B cell (primary cell): ENCODE measurements around the gene BCDIN3D. TPM values are rescaled to one million over a fixed set of nuclear protein-coding genes. Genes with fewer than 3 reads are reported as not detected.

Experiments
- ATAC-seq: fragments of 200-7000 bp; cut with Tn5 transposase; one replicate; pipeline ENCODE4 v1.10.0; 2021; ENCODE audit warnings: low read depth, mild to moderate bottlenecking, moderate number of reproducible peaks, moderate library complexity
- CTCF ChIA-PET: fragments of 350-600 bp; sonication (Branson Sonifier 250); formaldehyde crosslinking; loops from one replicate; lab custom pipeline; 2021; ENCODE audit warnings: antibody characterized with exemption, inconsistent platforms; lab: Charles Lee
- POLR2A ChIA-PET: fragments of 350-600 bp; sonication (Branson Sonifier 250); formaldehyde crosslinking; loops from one replicate; lab custom pipeline; 2021; ENCODE audit warnings: antibody characterized with exemption; lab: Charles Lee
- DNase-seq: peaks from one replicate; pipeline ENCODE4 v3.0.0; 2013
- H2AFZ ChIP-seq: 2 replicates; pipeline ENCODE4 v1.6.1; 2012; ENCODE audit warnings: mild to moderate bottlenecking, low read depth, low read length; ENCODE audit not compliant: insufficient read depth, poor library complexity, severe bottlenecking
- H3K27ac ChIP-seq, 2 donors: 1 replicate in 1 of 2; 2 replicates in 1 of 2; pipeline ENCODE4 v1.5.1; 2012 to 2013; ENCODE audit warnings: low read length in 2 of 2, mild to moderate bottlenecking in 2 of 2, moderate library complexity in 1 of 2
- H3K27me3 ChIP-seq, 4 experiments: fragments of 200-600 bp in 1 of 4; sonication (generic) in 1 of 4; replicated peaks in 1 of 4; 1 replicate in 2 of 4; 2 replicates in 2 of 4; pipeline versions ENCODE4 v1.6.1 to v1.7.0; 2013 to 2016; ENCODE audit warnings: low read length in 3 of 4, mild to moderate bottlenecking in 2 of 4, mixed read lengths in 1 of 4, moderate library complexity in 1 of 4; ENCODE audit not compliant: insufficient read depth in 4 of 4, control insufficient read depth in 3 of 4; ENCODE audit errors: control extremely low read depth in 1 of 4
- H3K36me3 ChIP-seq, 2 experiments: replicated peaks in 1 of 2; 1 replicate in 1 of 2; 2 replicates in 1 of 2; pipeline versions ENCODE4 v1.6.1 to v1.7.1; 2013; ENCODE audit warnings: low read length in 1 of 2; ENCODE audit not compliant: insufficient read depth in 2 of 2, control insufficient read depth in 1 of 2; ENCODE audit errors: control extremely low read depth in 1 of 2, extremely low read depth in 1 of 2
- H3K4me1 ChIP-seq, 2 donors: fragments of 200-600 bp in 1 of 2; sonication (generic) in 1 of 2; 1 replicate in 1 of 2; 2 replicates in 1 of 2; pipeline versions ENCODE4 v1.5.1 to v1.6.1; 2013 to 2017; ENCODE audit warnings: low read length in 2 of 2; ENCODE audit not compliant: control insufficient read depth in 2 of 2, insufficient read depth in 2 of 2
- H3K4me2 ChIP-seq: replicated peaks from 2 replicates; pipeline ENCODE3; 2012; ENCODE audit warnings: mild to moderate bottlenecking, low read depth, low read length; ENCODE audit not compliant: poor library complexity, severe bottlenecking
- H3K4me3 ChIP-seq, 5 experiments: fragments of 200-600 bp in 1 of 5; sonication (generic) in 1 of 5; 1 replicate in 3 of 5; 2 replicates in 2 of 5; pipeline versions ENCODE4 v1.5.1 to v1.7.0; 2011 to 2016; ENCODE audit warnings: low read length in 4 of 5, mild to moderate bottlenecking in 4 of 5, low read depth in 2 of 5, control low read depth in 1 of 5, moderate library complexity in 1 of 5; ENCODE audit not compliant: insufficient read depth in 1 of 5; ENCODE audit errors: control extremely low read depth in 1 of 5, extremely low read depth in 1 of 5
- H3K79me2 ChIP-seq: fragments of 200-600 bp; sonication (generic); one replicate; pipeline ENCODE4 v1.6.0; 2016; ENCODE audit warnings: low read length; ENCODE audit not compliant: control insufficient read depth, insufficient read depth
- H3K9ac ChIP-seq: fragments of 200-600 bp; sonication (generic); 2 replicates; pipeline ENCODE4 v1.6.1; 2017; ENCODE audit warnings: mild to moderate bottlenecking, low read length, moderate library complexity
- H3K9me3 ChIP-seq, 3 donors: one replicate each; pipeline versions ENCODE4 v1.6.1 to v1.7.1; 2013; ENCODE audit warnings: low read length in 2 of 3; ENCODE audit not compliant: control insufficient read depth in 2 of 3, insufficient read depth in 1 of 3; ENCODE audit errors: control extremely low read depth in 1 of 3
- H4K20me1 ChIP-seq: 2 replicates; pipeline ENCODE4 v1.6.0; 2012; ENCODE audit warnings: mild to moderate bottlenecking, low read length; ENCODE audit not compliant: insufficient read depth, control insufficient read depth, poor library complexity, severe bottlenecking
- H3K27ac Mint-ChIP-seq: one replicate; pipeline ENCODE4 v1.8.0; 2021; ENCODE audit warnings: mixed read lengths
- H3K27me3 Mint-ChIP-seq: one replicate; pipeline ENCODE4 v1.8.0; 2021; ENCODE audit warnings: mixed read lengths
- H3K4me1 Mint-ChIP-seq: one replicate; pipeline ENCODE4 v1.8.0; 2021; ENCODE audit warnings: mixed read lengths
- H3K4me3 Mint-ChIP-seq: one replicate; pipeline ENCODE4 v1.8.0; 2021; ENCODE audit warnings: mixed read lengths
- H3K9me3 Mint-ChIP-seq: one replicate; pipeline ENCODE4 v1.8.0; 2022; ENCODE audit warnings: mixed read lengths; ENCODE audit not compliant: insufficient read depth
- EZH2 ChIP-seq: IDR thresholded peaks from 2 replicates; pipeline ENCODE4 v1.6.1; 2012; ENCODE audit warnings: borderline replicate concordance, low read depth, mild to moderate bottlenecking, moderate library complexity, low read length; ENCODE audit not compliant: insufficient read depth, poor library complexity, severe bottlenecking
- WGBS: methylation state at CpG from one replicate; pipeline ENCODE4 v1.1.5; 2013; ENCODE audit warnings: missing lambda C conversion rate; ENCODE audit not compliant: insufficient coverage; 5-methylcytosine and 5-hydroxymethylcytosine counted together
- intact Hi-C: fragments of 100-400 bp; cut with micrococcal nuclease; formaldehyde crosslinking; loops from one replicate; pipeline ENCODE4 v1.10.0; 2022
- polyA plus RNA-seq: library from polyadenylated mRNA; depleted of rRNA; stranded (reverse); fragments of >200 nt; gene quantifications from 2 replicates; pipeline ENCODE4 v1.2.3, GENCODE V29; 2012
- total RNA-seq, 2 donors: library from RNA; stranded (reverse); fragments of 120-200 nt in 1 of 2; gene quantifications; 1 replicate in 1 of 2; 2 replicates in 1 of 2; pipeline versions ENCODE4 v1.2.3 to v1.2.4, GENCODE V29; 2013 to 2022
- TF ChIP-seq, protein P1 (sequence below): fragments of 200-600 bp; IDR thresholded peaks from one replicate; pipeline ENCODE4 v1.8.0; 2022; ENCODE audit warnings: antibody characterized with exemption, mild to moderate bottlenecking

Gene BCDIN3D
- total and polyA plus RNA-seq, 2 donors (not counting 1 experiment from before 2014, with no cell fraction given), result 2.0 to 17.4 TPM

DNA sequence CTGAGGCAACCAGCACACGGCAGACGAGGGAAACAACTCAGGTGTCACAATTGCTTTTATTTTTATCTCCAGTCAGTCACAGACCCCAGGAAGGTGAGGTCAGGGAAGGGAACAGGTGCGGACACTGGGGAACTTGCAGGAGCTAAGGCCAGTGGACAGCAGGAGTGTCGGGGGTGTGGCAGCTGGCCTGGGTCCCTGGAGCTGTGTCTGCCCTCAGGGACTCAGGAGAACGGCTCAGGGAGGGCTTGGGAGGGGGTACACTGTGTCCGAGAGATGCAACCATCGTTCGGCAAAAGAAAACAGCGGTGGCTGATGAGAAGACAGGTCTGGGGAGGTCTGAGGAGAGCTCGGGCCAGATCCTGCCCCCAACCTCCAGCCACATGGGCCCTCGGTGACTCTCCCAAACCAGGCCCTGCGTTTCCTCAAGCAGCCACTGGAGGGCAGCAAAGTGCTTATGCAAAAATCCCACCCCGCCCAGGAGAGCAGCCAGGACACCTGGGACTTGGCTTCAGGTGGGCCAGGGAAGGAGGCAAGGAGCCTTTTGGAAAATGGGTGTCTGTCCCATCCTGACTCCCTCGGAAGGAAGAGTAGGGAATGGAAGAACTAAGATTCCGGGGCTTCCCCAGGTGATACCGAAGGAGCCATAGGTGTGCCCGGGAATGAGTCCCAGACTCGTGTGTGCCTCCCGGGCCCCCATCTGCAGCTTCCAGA lies 24.1 kb upstream of the BCDIN3D start:
- no peak overlapping the region for H3K27ac ChIP-seq
- peak; percentile 79 for DNase-seq
- H3K4me1 ChIP-seq, result no peaks in the 10 kb centered on the region
- H3K9me3 ChIP-seq, result no peaks in the 10 kb centered on the region
- peaks cover 14% of the 10 kb centered on the region for H3K27me3 Mint-ChIP-seq
- intact Hi-C loops, result loop anchor here (5.0 kb wide), 1 partner anchor 190 kb away; the partner anchor contains the start of gene ASIC1
- H3K36me3 ChIP-seq, result no peaks in the 10 kb centered on the region
- ATAC-seq, result peak; percentile 96
- H3K27ac Mint-ChIP-seq, result no peak overlapping the region
- no peak overlapping the region for H3K4me2 ChIP-seq
- CTCF ChIA-PET, result interaction anchor here (0.7 to 2.8 kb wide), 16 partner anchors 10 to 230 kb away, joined by 3 to 14 read pairs (median 6); partner anchors contain the start of gene BCDIN3D
- H3K4me3 Mint-ChIP-seq, result no peak overlapping the region
- TF ChIP-seq, protein P1, sequence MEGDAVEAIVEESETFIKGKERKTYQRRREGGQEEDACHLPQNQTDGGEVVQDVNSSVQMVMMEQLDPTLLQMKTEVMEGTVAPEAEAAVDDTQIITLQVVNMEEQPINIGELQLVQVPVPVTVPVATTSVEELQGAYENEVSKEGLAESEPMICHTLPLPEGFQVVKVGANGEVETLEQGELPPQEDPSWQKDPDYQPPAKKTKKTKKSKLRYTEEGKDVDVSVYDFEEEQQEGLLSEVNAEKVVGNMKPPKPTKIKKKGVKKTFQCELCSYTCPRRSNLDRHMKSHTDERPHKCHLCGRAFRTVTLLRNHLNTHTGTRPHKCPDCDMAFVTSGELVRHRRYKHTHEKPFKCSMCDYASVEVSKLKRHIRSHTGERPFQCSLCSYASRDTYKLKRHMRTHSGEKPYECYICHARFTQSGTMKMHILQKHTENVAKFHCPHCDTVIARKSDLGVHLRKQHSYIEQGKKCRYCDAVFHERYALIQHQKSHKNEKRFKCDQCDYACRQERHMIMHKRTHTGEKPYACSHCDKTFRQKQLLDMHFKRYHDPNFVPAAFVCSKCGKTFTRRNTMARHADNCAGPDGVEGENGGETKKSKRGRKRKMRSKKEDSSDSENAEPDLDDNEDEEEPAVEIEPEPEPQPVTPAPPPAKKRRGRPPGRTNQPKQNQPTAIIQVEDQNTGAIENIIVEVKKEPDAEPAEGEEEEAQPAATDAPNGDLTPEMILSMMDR, result peak; percentile 95
- no peak for TF ChIP-seq EZH2
- 47% methylated on average over 14 of the region's 19 CpGs for WGBS
- H3K27me3 ChIP-seq, result no peaks in the 10 kb centered on the region
- POLR2A ChIA-PET, result no interaction called here
- no peaks in the 10 kb centered on the region for H3K79me2 ChIP-seq
- no peak overlapping the region for H3K4me3 ChIP-seq
- no peak overlapping the region for H3K9ac ChIP-seq
- no peaks in the 10 kb centered on the region for H4K20me1 ChIP-seq
- H3K9me3 Mint-ChIP-seq, result no peaks in the 10 kb centered on the region
- no peaks in the 10 kb centered on the region for H3K4me1 Mint-ChIP-seq
- peak overlapping the region; percentile 7 for H2AFZ ChIP-seq

DNA sequence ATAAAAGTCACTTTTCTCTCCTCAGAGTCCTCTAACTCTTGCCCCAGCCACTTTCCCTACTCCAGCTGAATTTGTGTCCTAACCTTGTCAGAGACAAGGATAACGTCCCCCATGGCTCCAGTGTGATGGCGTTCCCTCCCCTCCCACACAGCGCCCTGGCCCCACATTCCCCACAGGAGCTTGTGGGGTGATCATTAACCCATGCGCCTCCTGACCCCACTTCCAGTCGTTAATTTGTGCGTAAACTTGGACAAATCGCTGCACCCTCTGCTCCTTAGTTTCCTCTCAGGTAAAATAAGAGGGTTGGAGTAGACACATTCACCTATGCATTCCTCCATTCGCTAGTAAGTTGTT lies 22.9 kb upstream of the BCDIN3D start:
- no peaks in the 10 kb centered on the region for H4K20me1 ChIP-seq
- ATAC-seq, result no peak
- H3K4me1 Mint-ChIP-seq, result no peaks in the 10 kb centered on the region
- H3K27ac Mint-ChIP-seq, result no peak overlapping the region
- no peak for TF ChIP-seq EZH2
- TF ChIP-seq, protein P1, result no peak
- no peak overlapping the region for H3K9ac ChIP-seq
- POLR2A ChIA-PET, result no interaction called here
- CTCF ChIA-PET, result interaction anchor here (0.6 to 2.8 kb wide), 8 partner anchors 9 to 228 kb away, joined by 3 to 14 read pairs (median 6); partner anchors contain the start of gene BCDIN3D
- intact Hi-C loops, result loop anchor here (5.0 kb wide), 1 partner anchor 192 kb away; the partner anchor contains the start of gene ASIC1
- H3K4me3 Mint-ChIP-seq, result no peak overlapping the region
- H3K36me3 ChIP-seq, result no peaks in the 10 kb centered on the region
- no peak overlapping the region for H2AFZ ChIP-seq
- no peaks in the 10 kb centered on the region for H3K79me2 ChIP-seq
- H3K9me3 Mint-ChIP-seq, result no peaks in the 10 kb centered on the region
- peaks cover 14% of the 10 kb centered on the region for H3K27me3 Mint-ChIP-seq
- no peaks in the 10 kb centered on the region for H3K9me3 ChIP-seq
- DNase-seq, result no peak
- no peaks in the 10 kb centered on the region for H3K27me3 ChIP-seq
- H3K4me2 ChIP-seq, result no peak overlapping the region
- no peak overlapping the region for H3K27ac ChIP-seq
- H3K4me1 ChIP-seq, result no peaks in the 10 kb centered on the region
- WGBS, result 80% methylated on average over 2 of the region's 8 CpGs
- no peak overlapping the region for H3K4me3 ChIP-seq
